ENCODE data around the gene RIOK3. TPM values are rescaled to one million over a fixed set of nuclear protein-coding genes. Genes with fewer than 3 reads are reported as not detected.

The RIOK3 gene, protein sequence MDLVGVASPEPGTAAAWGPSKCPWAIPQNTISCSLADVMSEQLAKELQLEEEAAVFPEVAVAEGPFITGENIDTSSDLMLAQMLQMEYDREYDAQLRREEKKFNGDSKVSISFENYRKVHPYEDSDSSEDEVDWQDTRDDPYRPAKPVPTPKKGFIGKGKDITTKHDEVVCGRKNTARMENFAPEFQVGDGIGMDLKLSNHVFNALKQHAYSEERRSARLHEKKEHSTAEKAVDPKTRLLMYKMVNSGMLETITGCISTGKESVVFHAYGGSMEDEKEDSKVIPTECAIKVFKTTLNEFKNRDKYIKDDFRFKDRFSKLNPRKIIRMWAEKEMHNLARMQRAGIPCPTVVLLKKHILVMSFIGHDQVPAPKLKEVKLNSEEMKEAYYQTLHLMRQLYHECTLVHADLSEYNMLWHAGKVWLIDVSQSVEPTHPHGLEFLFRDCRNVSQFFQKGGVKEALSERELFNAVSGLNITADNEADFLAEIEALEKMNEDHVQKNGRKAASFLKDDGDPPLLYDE
- total RNA-seq (2022; extraction: Qiagen RNA extraction): 29.1 to 39.5 TPM (median 33.5 TPM) in 5 replicates

GRCh38 chr18:23452728-23453679 lies at the start of gene RIOK3:
Gene RIOK3 (plus strand): TSS chr18:23453287. CDS start chr18:23453440, 153 bp downstream.

DNA sequence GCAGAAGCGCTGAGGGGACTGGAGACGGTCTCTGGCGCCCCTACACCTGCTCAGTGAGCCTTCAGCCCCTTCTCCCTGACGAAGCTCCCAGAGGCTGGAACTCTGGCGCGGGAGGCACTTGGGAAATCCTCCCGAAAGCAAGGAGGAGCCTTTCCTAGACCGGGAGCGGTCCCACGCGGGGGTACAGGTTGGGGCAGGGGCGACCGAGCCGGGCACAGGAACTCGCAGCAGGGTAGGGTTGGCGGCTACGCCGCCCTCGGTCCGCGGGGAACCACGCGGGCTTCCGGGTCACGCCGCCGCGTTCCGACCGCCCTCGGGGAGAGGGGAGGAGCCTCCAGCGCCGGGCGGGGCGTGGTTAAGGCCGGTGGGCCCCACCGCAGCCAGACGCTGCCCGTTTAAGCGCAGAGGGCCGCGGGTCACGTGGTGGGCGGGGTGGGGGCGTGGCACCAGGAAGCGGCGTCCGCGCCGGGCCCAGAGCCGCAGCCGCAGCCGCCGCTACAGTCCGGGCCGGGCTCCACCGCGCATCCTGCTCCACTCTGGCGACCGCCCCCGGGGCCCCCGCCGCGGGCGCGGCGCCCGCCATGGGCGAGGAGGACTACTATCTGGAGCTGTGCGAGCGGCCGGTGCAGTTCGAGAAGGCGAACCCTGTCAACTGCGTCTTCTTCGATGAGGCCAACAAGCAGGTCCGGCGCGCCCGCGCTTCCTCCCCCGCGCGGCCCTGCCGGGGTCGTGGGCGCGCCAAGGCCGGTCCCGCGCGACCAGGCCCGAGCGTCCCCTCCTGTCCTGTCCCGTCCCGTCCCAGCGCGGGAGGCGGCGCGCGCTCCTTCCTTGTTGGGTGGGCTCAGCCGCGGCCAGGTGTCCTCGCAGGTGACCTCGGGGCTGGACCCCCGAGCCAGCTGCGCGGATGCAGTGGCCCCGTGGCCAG lies 50.2 kb downstream of the RIOK3 start, which contains the start of gene RMC1:
Gene RMC1, plus strand, starts transcription at position 474 of the 925 bp plus-strand sequence. Its CDS starts 108 bp downstream, at position 582.

Other genes with a start within 250 kb of the RIOK3 start
- gene RMC1, start 50.2 kb downstream of the RIOK3 start, total RNA-seq (2022; extraction: Qiagen RNA extraction): 13.8 to 18.0 TPM (median 16.0 TPM) in 5 replicates
- 97.3 to 126 TPM (median 107 TPM) in 5 replicates for gene NPC1, start 133.2 kb downstream of the RIOK3 start, total RNA-seq (2022; extraction: Qiagen RNA extraction)
- 13.8 to 20.9 TPM (median 19.3 TPM) in 5 replicates for gene ANKRD29, start 209.6 kb downstream of the RIOK3 start, total RNA-seq (2022; extraction: Qiagen RNA extraction)
- gene LAMA3, start 236.2 kb downstream of the RIOK3 start, total RNA-seq (2022; extraction: Qiagen RNA extraction): 43.8 to 64.9 TPM (median 60.1 TPM) in 5 replicates